ENCODE data around the gene BAHCC1.

BAHCC1 gene

DNA sequence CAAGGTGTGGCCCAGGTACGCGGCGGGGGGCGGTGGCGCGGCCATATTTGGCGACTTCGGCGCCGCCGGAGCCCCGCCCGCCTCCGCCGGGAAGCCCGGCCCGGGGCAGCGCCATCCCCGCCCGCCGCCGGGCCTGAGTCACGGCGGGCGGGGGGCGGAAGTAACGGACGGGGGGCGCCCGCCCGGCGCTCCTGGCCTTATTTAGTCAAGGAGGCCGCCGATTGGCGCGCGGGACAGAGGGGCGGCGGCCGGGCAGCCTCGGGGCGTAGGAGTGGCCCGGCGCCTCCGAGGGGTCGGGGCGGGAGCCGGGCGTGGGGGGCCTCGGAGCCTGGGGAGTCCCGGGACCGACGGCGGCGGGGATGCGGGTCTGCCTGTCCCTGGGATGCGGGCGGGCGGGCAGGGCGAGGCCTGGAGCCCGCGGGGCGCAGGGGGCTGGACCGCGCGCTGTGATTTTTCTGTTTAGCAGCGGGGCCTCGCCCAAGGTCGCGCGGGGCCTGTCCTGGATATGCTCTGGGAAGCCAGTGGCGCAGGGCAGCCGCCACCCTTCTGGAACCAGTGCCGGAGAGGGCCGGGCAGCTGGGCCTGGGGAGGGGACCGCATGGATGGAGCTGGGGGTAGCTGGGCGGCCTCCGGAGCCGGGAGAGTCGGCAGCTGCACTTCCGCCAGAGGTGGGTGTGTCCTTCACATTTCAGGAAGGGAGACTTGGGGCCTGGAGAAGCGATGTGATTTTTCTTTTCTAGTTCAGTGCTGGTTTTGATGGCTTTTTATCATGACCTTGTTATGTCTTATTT is 119.7 kb downstream of the BAHCC1 start:
- DNase-seq (ENCODE audit: low read depth) = no peak

DNA sequence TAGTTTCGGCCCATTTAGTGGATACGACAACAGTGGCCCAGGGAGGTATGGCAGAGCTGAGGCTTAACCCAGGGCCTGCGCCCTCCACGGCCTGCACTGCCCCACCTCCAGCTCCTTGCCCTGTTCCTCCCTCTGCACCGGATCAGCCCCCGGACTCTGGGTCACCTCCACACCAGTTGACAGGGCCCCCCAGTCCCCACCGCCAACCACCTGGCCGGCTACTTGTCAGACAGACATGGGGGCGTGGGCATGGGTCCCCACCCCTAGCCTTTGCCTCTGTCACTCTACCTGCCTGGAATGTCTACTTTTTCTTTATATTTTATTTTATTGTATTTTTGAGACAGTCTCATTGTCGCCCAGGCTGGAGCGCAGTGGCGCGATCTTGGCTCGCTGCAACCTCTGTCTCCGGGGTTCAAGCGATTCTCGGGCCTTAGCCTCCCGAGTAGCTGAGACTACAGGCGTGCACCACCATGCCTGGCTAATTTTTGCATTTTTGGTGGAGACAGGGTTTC is 120.3 kb downstream of the BAHCC1 start:
- DNase-seq (ENCODE audit: low read depth) = no peak

All from stimulated activated CD8-positive, alpha-beta memory T cell treated with anti-CD3 and anti-CD28 coated beads, Interleukin-7, amount 100 ng/mL, for 24 hours (primary cell).